GM12892 (cell line): ENCODE results near the gene ARMC3.

Experiments
- POLR2A ChIP-seq: IDR thresholded peaks from 2 replicates; pipeline ENCODE4 v1.6.1; 2011; ENCODE audit warnings: low read depth, low read length, control low read depth
- POLR2AphosphoS5 ChIP-seq: IDR thresholded peaks from 2 replicates; pipeline ENCODE4 v1.6.1; 2011; ENCODE audit warnings: low read depth, low read length, control low read depth

DNA sequence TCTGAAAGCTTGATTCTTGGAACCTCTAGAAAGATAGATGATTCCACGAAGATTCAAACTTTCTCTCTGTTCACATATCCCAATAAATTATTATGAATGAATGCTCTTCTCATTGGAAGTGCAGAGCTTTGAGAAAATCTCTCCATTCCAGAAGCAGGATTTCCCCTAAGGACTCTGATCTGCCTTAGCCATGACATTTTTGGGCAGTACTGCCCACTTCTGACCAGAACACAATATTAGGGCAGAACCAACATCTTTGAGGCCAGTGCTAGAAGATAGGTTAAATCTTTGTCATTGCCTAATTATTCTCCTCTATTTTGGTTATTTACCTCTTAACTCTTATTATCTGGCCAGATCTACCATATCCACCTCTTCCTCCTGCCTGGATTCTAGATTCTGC is 49.9 kb downstream of the ARMC3 start:
- TF ChIP-seq POLR2AphosphoS5 (no peak), POLR2A (no peak)
